Neural crest cell (in vitro differentiated cells): ENCODE measurements around the gene C4orf50. TPM values are rescaled to one million over a fixed set of nuclear protein-coding genes. Genes with fewer than 3 reads are reported as not detected.

Experiments used
- DNase-seq: peaks from one replicate; pipeline ENCODE4 v3.0.0; 2021; ENCODE audit warnings: low read depth, mixed read lengths, low spot score
- H3K27ac Mint-ChIP-seq: one replicate; pipeline ENCODE4 v1.8.0; 2021; ENCODE audit warnings: mild to moderate bottlenecking, mixed read lengths; ENCODE audit not compliant: unreplicated experiment
- H3K27me3 Mint-ChIP-seq: 2 replicates; pipeline ENCODE4 v1.8.0; 2021; ENCODE audit warnings: low read depth, mild to moderate bottlenecking, mixed read lengths
- H3K36me3 Mint-ChIP-seq: 2 replicates; pipeline ENCODE4 v1.8.0; 2021; ENCODE audit warnings: low read depth, mild to moderate bottlenecking, mixed read lengths
- H3K4me1 Mint-ChIP-seq: 2 replicates; pipeline ENCODE4 v1.8.0; 2021; ENCODE audit warnings: mixed read lengths
- H3K4me3 Mint-ChIP-seq: one replicate; pipeline ENCODE4 v1.8.0; 2021; ENCODE audit warnings: mild to moderate bottlenecking, mixed read lengths
- H3K9me3 Mint-ChIP-seq: 2 replicates; pipeline ENCODE4 v1.8.0; 2021; ENCODE audit warnings: mixed read lengths
- total RNA-seq: library from RNA; stranded (reverse); gene quantifications from 2 replicates; pipeline ENCODE4 v1.2.1, GENCODE V29; 2021
- TF ChIP-seq, protein P1 (sequence below): fragments of 200-600 bp; sonication (generic); conservative IDR thresholded peaks from 2 replicates; pipeline ENCODE4 v1.5.0; 2021; ENCODE audit warnings: antibody characterized with exemption, mild to moderate bottlenecking

The C4orf50 gene
- total RNA-seq, 1 donor from 2014 or later, result 0.02 TPM

DNA sequence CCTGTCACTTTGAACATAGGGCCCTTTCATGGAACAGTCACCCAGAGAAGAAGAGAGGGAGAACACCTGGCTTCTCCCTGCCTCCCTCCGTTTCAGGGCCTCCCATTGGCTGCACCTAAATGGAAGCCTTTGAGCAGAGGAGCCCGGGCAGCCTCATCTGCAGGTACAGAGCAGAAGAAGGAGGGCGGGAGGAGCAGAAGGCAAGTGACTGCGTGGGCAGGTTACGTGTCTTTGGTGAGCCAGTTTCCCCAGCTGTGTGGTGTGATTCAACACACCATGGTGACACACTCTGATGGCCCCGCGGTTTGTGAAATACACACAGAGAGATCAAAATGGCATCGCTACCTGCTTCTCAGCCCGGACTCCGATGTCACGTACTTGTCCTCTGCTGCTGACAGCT is 431 bp downstream of the C4orf50 start:
- Mint-ChIP-seq H3K4me3 (no peak overlapping the region), H3K27me3 (peaks cover 10% of the 10 kb centered on the region), H3K27ac (no peak overlapping the region), H3K36me3 (no peaks in the 10 kb centered on the region), H3K4me1 (no peaks in the 10 kb centered on the region), H3K9me3 (no peaks in the 10 kb centered on the region)
- TF ChIP-seq, protein P1, sequence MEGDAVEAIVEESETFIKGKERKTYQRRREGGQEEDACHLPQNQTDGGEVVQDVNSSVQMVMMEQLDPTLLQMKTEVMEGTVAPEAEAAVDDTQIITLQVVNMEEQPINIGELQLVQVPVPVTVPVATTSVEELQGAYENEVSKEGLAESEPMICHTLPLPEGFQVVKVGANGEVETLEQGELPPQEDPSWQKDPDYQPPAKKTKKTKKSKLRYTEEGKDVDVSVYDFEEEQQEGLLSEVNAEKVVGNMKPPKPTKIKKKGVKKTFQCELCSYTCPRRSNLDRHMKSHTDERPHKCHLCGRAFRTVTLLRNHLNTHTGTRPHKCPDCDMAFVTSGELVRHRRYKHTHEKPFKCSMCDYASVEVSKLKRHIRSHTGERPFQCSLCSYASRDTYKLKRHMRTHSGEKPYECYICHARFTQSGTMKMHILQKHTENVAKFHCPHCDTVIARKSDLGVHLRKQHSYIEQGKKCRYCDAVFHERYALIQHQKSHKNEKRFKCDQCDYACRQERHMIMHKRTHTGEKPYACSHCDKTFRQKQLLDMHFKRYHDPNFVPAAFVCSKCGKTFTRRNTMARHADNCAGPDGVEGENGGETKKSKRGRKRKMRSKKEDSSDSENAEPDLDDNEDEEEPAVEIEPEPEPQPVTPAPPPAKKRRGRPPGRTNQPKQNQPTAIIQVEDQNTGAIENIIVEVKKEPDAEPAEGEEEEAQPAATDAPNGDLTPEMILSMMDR, result no peak
- no peak for DNase-seq

DNA sequence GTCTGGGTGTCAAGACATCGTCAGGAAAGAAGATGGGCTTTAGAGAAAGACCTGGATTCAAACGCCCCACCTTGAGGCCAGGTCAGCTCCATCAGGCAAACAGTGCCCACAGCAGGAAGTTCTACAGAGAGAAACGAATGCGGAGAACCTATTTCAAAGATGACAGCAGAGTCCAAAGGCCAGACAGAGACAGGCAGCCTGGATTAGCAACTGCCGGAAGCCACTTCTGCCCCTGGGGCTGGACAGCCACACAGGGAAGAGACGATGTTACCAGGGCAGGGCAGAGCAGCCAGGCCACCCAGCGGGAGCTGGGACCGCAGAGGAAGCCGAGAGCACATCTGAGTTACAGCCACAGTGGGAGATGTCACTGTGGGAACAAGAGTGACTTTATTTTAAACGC is 1.2 kb downstream of the C4orf50 start:
- Mint-ChIP-seq H3K36me3 (no peaks in the 10 kb centered on the region), H3K4me3 (no peak overlapping the region), H3K27me3 (peaks cover 12% of the 10 kb centered on the region), H3K27ac (no peak overlapping the region), H3K4me1 (no peaks in the 10 kb centered on the region), H3K9me3 (no peaks in the 10 kb centered on the region)
- DNase-seq, result no peak
- TF ChIP-seq, protein P1, result no peak

DNA sequence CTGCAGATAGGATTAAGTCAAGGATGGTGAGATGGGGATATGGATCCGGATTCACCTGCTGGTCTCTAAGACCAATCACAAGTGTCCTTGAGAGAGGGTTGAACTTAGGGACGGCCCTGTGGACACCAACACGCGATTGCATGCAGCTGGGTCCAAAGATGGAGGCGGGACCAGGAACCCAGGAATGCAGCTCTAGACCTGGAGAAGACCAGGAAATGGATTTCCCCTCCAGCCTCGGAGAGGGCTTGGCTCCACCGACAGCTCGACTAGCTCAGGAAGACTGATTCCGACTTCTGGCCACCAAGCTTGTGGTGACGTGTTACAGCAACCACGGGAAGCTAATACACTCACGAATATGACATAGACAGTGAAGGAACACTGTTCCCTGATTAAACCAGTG is 4.7 kb downstream of the C4orf50 start:
- Mint-ChIP-seq H3K4me1 (peaks cover under 1% of the 10 kb centered on the region), H3K9me3 (no peaks in the 10 kb centered on the region), H3K36me3 (no peaks in the 10 kb centered on the region), H3K27me3 (peaks cover 42% of the 10 kb centered on the region), H3K4me3 (no peak overlapping the region), H3K27ac (no peak overlapping the region)
- no peak for DNase-seq
- TF ChIP-seq, protein P1, result no peak

DNA sequence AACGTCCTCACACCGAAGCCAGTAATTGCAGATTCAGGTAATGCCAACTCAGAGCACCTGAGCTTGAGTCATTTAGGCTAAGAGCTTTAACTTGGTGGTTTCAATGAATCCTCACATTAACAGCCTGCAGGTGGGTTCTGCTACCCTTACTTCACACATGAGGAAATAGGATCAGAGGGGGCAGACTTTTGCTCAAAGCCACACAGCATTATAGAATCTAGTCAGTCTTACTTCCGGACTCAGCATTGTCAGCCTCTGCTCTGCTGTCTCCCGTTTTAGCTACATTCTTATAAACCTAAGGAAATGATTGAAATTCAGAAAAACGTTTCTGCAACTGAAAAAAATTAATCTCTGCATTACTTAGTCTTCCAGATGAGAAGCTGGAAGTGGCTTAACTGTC is 6.0 kb downstream of the C4orf50 start:
- peaks cover 39% of the 10 kb centered on the region for H3K27me3 Mint-ChIP-seq
- no peak for DNase-seq
- H3K4me1 Mint-ChIP-seq, result peaks cover 3% of the 10 kb centered on the region
- H3K4me3 Mint-ChIP-seq, result no peak overlapping the region
- H3K36me3 Mint-ChIP-seq, result no peaks in the 10 kb centered on the region
- H3K9me3 Mint-ChIP-seq, result no peaks in the 10 kb centered on the region
- TF ChIP-seq, protein P1, result no peak
- H3K27ac Mint-ChIP-seq, result no peak overlapping the region

DNA sequence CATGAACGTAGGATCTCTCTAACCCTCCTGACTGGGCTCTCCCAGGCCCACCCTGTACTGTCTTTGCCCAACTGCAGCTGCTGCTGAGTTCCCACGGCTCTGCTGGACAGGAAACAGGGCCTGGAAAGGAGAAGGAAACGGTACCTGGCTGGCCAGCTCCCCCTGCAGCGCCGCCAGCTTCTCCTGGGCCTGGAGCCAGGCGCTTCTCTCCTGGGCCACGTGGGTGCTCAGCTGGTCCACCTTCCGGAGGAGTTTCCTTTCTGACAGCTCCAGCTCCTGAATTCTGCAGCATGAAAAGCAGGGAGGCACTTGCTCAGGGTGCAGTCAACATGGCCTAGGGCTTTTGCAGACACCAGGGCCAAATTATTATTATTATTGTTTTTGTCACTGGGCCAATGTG is 6.5 kb downstream of the C4orf50 start:
- H3K27me3 Mint-ChIP-seq, result peaks cover 39% of the 10 kb centered on the region
- no peak overlapping the region for H3K27ac Mint-ChIP-seq
- no peak overlapping the region for H3K4me3 Mint-ChIP-seq
- H3K36me3 Mint-ChIP-seq, result no peaks in the 10 kb centered on the region
- DNase-seq, result no peak
- peaks cover 3% of the 10 kb centered on the region for H3K4me1 Mint-ChIP-seq
- no peaks in the 10 kb centered on the region for H3K9me3 Mint-ChIP-seq
- TF ChIP-seq, protein P1, result no peak

DNA sequence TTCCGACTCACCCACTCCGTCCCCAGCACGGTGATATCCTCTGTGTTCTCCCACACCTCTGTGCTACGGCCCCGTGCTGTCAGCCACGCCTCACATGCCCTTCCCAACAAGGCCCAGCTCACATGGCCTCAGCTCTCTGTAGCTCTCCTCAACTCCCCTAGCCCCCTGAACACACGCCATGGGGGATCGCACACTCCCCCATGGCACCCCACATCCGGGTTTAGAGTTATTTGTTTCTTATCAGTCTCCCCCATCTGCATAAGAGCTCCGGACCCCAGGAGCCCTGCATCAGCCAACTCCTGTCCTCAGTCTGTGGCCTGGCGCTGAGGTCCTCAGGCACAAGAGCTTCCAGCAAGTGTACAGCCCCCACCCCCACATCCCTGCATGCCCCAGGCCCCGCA is 7.0 kb downstream of the C4orf50 start:
- TF ChIP-seq, protein P1, result no peak
- no peak for DNase-seq
- Mint-ChIP-seq H3K36me3 (no peaks in the 10 kb centered on the region), H3K27ac (no peak overlapping the region), H3K4me3 (no peak overlapping the region), H3K4me1 (peaks cover 3% of the 10 kb centered on the region), H3K9me3 (no peaks in the 10 kb centered on the region), H3K27me3 (peaks cover 39% of the 10 kb centered on the region)
